ENCODE measurements around the gene NUS1.
"Not testable (repeated sequence)": the region's sequence is repeated elsewhere in the genome, so short reads cannot be mapped to it uniquely, and the experiment has no call there.

NUS1 gene

GRCh38 chr6:117718895-117719294 is 43.6 kb downstream of the NUS1 start:
- no peak for DNase-seq

GRCh38 chr6:117721520-117721919 is 46.3 kb downstream of the NUS1 start:
- DNase-seq = not testable (repeated sequence)

DNA sequence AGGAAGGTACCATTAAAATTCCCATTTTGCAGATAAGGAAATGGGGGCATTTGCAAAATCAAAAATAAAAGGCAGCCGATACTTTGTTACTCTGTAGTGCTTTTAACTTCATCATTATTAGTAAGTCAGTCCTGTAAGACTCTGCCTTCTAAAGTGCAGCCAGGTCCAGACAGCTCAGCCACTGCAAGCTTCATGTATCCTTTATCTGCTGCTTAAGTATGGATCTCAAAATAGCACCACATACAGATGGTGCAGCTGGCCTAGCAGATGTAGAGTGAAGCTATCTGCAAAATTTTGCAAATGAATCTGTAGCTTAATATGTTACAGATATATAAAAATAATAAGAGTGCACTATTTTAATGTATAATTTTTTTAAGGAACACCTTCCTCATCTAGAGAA is 53.4 kb downstream of the NUS1 start:
- no peak for DNase-seq

DNA sequence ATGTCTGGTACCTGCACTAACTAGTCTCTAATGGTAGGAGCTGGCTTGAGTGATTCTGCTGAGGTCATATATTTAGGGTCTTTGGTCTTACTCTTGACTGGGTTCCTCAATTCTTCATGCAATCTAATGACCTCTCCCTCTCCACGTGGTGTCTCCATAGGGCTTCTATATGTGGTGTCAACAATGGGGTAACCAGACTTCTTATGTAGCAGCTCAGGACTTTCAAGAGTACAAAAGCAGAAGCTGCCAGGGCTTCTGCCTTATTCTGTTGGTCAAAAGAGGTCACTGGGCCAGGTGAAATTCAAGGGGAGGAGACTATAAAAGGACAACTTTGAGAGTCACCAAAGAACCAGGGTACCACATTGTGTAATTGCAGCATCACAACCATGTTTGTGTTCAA is 54.3 kb downstream of the NUS1 start:
- DNase-seq = no peak

GRCh38 chr6:117733341-117733740 is 58.1 kb downstream of the NUS1 start:
- no peak for DNase-seq

GRCh38 chr6:117739869-117740268 is 64.6 kb downstream of the NUS1 start:
- no peak for DNase-seq

- no peak for DNase-seq
Observed at GRCh38 chr6:117740605-117741004, 65.3 kb downstream of the NUS1 start.

DNA sequence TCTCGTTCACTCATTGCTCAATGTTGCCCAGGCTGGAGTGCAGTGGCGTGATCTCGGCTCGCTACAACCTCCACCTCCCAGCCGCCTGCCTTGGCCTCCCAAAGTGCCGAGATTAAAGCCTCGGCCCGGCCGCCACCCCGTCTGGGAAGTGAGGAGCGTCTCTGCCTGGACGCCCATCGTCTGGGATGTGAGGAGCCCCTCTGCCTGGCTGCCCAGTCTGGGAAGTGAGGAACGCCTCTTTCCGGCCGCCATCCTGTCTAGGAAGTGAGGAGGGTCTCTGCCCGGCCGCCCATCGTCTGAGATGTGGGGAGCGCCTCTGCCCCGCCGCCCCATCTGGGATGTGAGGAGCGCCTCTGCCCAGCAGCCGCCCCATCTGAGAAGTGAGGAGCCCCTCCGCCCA is 75.4 kb downstream of the NUS1 start:
- not testable (repeated sequence) for DNase-seq

Measured in activated naive CD4-positive, alpha-beta T cell (primary cell).